K562 (cell line): ENCODE results near the gene POPDC3. TPM values are rescaled to one million over a fixed set of nuclear protein-coding genes. Genes with fewer than 3 reads are reported as not detected.

Experiments
- ATAC-seq: fragments of 200-7000 bp; cut with Tn5 transposase; 3 replicates; pipeline ENCODE4 v1.9.1; 2020; ENCODE audit warnings: moderate library complexity
- BruUV-seq: library from RNA; stranded (reverse); fragments of 400-500 nt; replicated peaks from 2 replicates; lab custom pipeline; 2021; lab: Mats Ljungman, UMichigan
- CTCF ChIA-PET: fragments of 300-600 bp; formaldehyde crosslinking; extraction: SDS; loops from one replicate; lab custom pipeline; 2021; ENCODE audit warnings: low intra/inter-chr PET ratio; lab: Yijun Ruan, JAX
- POLR2A ChIA-PET: fragments of 300-600, 350-650 bp; sonication (Branson Sonifier 250); formaldehyde crosslinking; extraction: SDS; loops from one replicate; lab custom pipeline; 2021; ENCODE audit warnings: antibody characterized with exemption, inconsistent platforms; lab: Yijun Ruan, JAX
- DNase-seq, 4 experiments: peaks; one replicate each; pipeline versions ENCODE4 v3.0.0 to v3.0.0-alpha.2; 2011 to 2018; ENCODE audit warnings: low spot score in 3 of 4, mixed read lengths in 3 of 4; ENCODE audit errors: extremely low read depth in 1 of 4
- FAIRE-seq: peaks from 2 replicates; lab custom pipeline; 2011; peaks lifted over from hg19 to GRCh38; lab: Jason Lieb, UNC
- H2AFZ ChIP-seq: 2 replicates; pipeline ENCODE4 v1.6.0; 2011; ENCODE audit warnings: low read depth, low read length, control low read depth, inconsistent platforms
- H3K27ac ChIP-seq: fragments of 200-600 bp; 3 replicates; pipeline ENCODE4 v1.8.0; 2011; ENCODE audit warnings: low read depth, mild to moderate bottlenecking, control low read depth, inconsistent platforms, low read length, moderate library complexity, mixed read lengths; ENCODE audit errors: extremely low read depth
- H3K27me3 ChIP-seq, 2 experiments: fragments of 300-600 bp in 1 of 2; 2 replicates in 1 of 2; 3 replicates in 1 of 2; pipeline versions ENCODE4 v1.6.0 to v1.8.0; 2011; ENCODE audit warnings: inconsistent platforms in 2 of 2, low read length in 2 of 2, mild to moderate bottlenecking in 1 of 2, mixed read lengths in 1 of 2, moderate library complexity in 1 of 2; ENCODE audit not compliant: control insufficient read depth in 2 of 2, insufficient read depth in 2 of 2
- H3K36me3 ChIP-seq: fragments of 300-600 bp; 3 replicates; pipeline ENCODE4 v1.8.0; 2011; ENCODE audit warnings: mild to moderate bottlenecking, low read length, inconsistent platforms; ENCODE audit not compliant: control insufficient read depth, insufficient read depth
- H3K4me1 ChIP-seq, 2 experiments: fragments of 200-600 bp in 1 of 2; replicated peaks in 1 of 2; 2 replicates in 1 of 2; 3 replicates in 1 of 2; pipeline versions ENCODE4 v1.5.1 to v1.8.0; 2011; ENCODE audit warnings: inconsistent platforms in 2 of 2, low read length in 2 of 2, mild to moderate bottlenecking in 1 of 2, mixed read lengths in 1 of 2, moderate library complexity in 1 of 2; ENCODE audit not compliant: control insufficient read depth in 2 of 2, insufficient read depth in 2 of 2
- H3K4me2 ChIP-seq: 2 replicates; pipeline ENCODE4 v1.6.1; 2011; ENCODE audit warnings: low read length, control low read depth, inconsistent platforms, mixed read lengths; ENCODE audit not compliant: insufficient read depth
- H3K4me3 ChIP-seq: fragments of 200-600 bp; sonication (generic), shearing (Covaris generic); 2 replicates; pipeline ENCODE4 v1.5.1; 2016; ENCODE audit warnings: control low read depth, inconsistent platforms
- H3K79me2 ChIP-seq: fragments of 200-600 bp; 3 replicates; pipeline ENCODE4 v1.8.0; 2011; ENCODE audit warnings: low read length, inconsistent platforms; ENCODE audit not compliant: control insufficient read depth, insufficient read depth
- H3K9ac ChIP-seq, 2 experiments: 2 replicates each; pipeline versions ENCODE4 v1.6.0 to v1.6.1; 2011; ENCODE audit warnings: low read depth in 2 of 2, low read length in 2 of 2, control low read depth in 1 of 2, inconsistent platforms in 1 of 2, mild to moderate bottlenecking in 1 of 2, mixed read lengths in 1 of 2; ENCODE audit not compliant: insufficient read depth in 1 of 2
- H3K9me1 ChIP-seq: one replicate; pipeline ENCODE4 v1.6.0; 2011; ENCODE audit warnings: inconsistent platforms, mild to moderate bottlenecking, low read length, moderate library complexity; ENCODE audit not compliant: control insufficient read depth, insufficient read depth
- H3K9me3 ChIP-seq: replicated peaks from 2 replicates; pipeline ENCODE4 v1.5.1; 2011; ENCODE audit warnings: low read depth, low read length, inconsistent platforms; ENCODE audit not compliant: control insufficient read depth, insufficient read depth
- H4K20me1 ChIP-seq: replicated peaks from 2 replicates; pipeline ENCODE4 v1.6.1; 2011; ENCODE audit warnings: low read length, inconsistent platforms, mixed read lengths; ENCODE audit not compliant: control insufficient read depth, insufficient read depth
- ARNT ChIP-seq, 2 experiments: fragments of 450-650 bp; IDR thresholded peaks; 2 replicates each; pipeline ENCODE4 v1.6.1; 2016; ENCODE audit warnings: mild to moderate bottlenecking in 1 of 2
- FOXM1 ChIP-seq, 2 experiments: fragments of 450-650 bp in 1 of 2; sonication (generic) in 1 of 2; formaldehyde crosslinking in 1 of 2; IDR thresholded peaks; 2 replicates each; pipeline versions ENCODE4 v1.6.1 to v1.9.0; 2017 to 2022; ENCODE audit warnings: low read depth in 2 of 2, mild to moderate bottlenecking in 2 of 2, missing genetic modification reagents in 1 of 2, moderate library complexity in 1 of 2
- HMG20A ChIP-seq: fragments of 450-650 bp; formaldehyde crosslinking; conservative IDR thresholded peaks from 2 replicates; pipeline ENCODE4 v1.4.0; 2020; ENCODE audit warnings: mild to moderate bottlenecking, mixed read lengths
- NONO ChIP-seq, 2 experiments: fragments of 200-400 bp in 1 of 2; fragments of 450-650 bp in 1 of 2; formaldehyde crosslinking in 1 of 2; IDR thresholded peaks; 2 replicates each; pipeline ENCODE4 v1.6.1; 2017; ENCODE audit warnings: low read depth in 2 of 2, mild to moderate bottlenecking in 2 of 2, moderate library complexity in 2 of 2, low read length in 1 of 2
- PCBP2 ChIP-seq: fragments of 200-400 bp; formaldehyde crosslinking; IDR thresholded peaks from 2 replicates; pipeline ENCODE4 v1.6.1; 2018; ENCODE audit warnings: low read length, low read depth, mild to moderate bottlenecking, moderate library complexity; ENCODE audit not compliant: poor library complexity, severe bottlenecking
- SRSF3 ChIP-seq: fragments of 200-400 bp; formaldehyde crosslinking; IDR thresholded peaks from 2 replicates; pipeline ENCODE4 v1.6.1; 2016; ENCODE audit warnings: mild to moderate bottlenecking, low read length, moderate library complexity; ENCODE audit not compliant: insufficient read depth
- ZNF282 ChIP-seq: sonication (generic); formaldehyde crosslinking; IDR thresholded peaks from 2 replicates; pipeline ENCODE4 v1.8.1; 2023; ENCODE audit warnings: missing genetic modification reagents
- WGBS: fragments of 100-300 bp; shearing (Covaris generic); methylation state at CpG from one replicate; pipeline ENCODE4 v1.1.6; 2016; ENCODE audit warnings: low coverage, mixed read lengths; ENCODE audit not compliant: insufficient coverage; ENCODE audit errors: missing lambda C conversion rate; 5-methylcytosine and 5-hydroxymethylcytosine counted together
- in situ Hi-C: fragments of 300-500 bp; cut with MboI; formaldehyde crosslinking; loops from 4 replicates; pipeline ENCODE4 v1.15.0; 2018; ENCODE audit warnings: inconsistent platforms, mixed read lengths
- intact Hi-C: fragments of 100-400 bp; cut with micrococcal nuclease; formaldehyde crosslinking; loops from 2 replicates; pipeline ENCODE4 v1.14.2; 2022
- polyA plus RNA-seq, 8 experiments: library from polyadenylated mRNA; depleted of rRNA in 4 of 8; stranded (reverse) in 5 of 8; unstranded in 3 of 8; fragments of >200 nt; fragmentation: Nextera tagmentation in 2 of 8; fragmentation: Illumina TruSeq in 1 of 8; extraction: Ambion mirVana in 2 of 8; extraction: Trizol in 1 of 8; gene quantifications; 2 replicates each; pipeline versions ENCODE4 v1.2.1 to v1.2.3, GENCODE V29; 2011 to 2014; ENCODE audit warnings: inconsistent platforms in 1 of 8, missing spikeins in 1 of 8
- total RNA-seq, 7 experiments: library from RNA; depleted of rRNA in 6 of 7; stranded (reverse); fragments of >200 nt in 6 of 7; fragmentation: Illumina TruSeq in 2 of 7; extraction: Trizol in 2 of 7; gene quantifications; 2 replicates each; pipeline versions ENCODE4 v1.2.1 to v1.2.3, GENCODE V29; 2011 to 2021; ENCODE audit warnings: low replicate concordance in 1 of 7
- TF ChIP-seq, protein P1 (sequence below), 2 experiments: fragments of 200-800 bp in 1 of 2; sonication (Bioruptor generic) in 1 of 2; sonication (generic) in 1 of 2; formaldehyde crosslinking in 1 of 2; IDR thresholded peaks in 1 of 2; conservative IDR thresholded peaks in 1 of 2; 2 replicates each; pipeline versions ENCODE4 v1.5.0 to v1.6.1; 2016 to 2020; ENCODE audit warnings: missing compliant biosample characterization in 1 of 2, missing genetic modification characterization in 1 of 2, missing genetic modification reagents in 1 of 2

POPDC3 gene
- total and polyA plus RNA-seq, 9 of the 15 experiments (the other 6 are each of a cell fraction or from before 2014, with no cell fraction given) = 4.0 to 11.8 (median 5.4) TPM

DNA sequence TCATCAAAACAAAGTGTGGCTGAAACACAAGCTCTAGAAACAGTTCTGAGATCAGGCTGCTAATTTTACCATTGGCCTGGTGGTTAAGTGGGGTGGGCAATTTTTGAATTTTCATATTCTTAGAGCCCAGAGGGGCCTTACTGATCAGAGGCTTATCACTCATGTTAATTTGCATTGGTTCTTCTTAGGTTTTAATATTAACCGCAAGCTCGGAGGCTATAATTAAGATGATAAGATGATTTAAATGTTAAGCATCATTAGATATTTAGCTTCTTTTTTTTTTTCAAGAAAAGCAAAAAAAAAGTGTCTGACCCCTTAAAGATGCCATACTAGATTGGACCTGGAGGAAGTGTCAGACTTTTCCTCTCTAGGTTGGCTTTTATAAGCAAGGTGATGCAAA lies 8.4 kb upstream of the POPDC3 start:
- in situ Hi-C loops (no loop called here), intact Hi-C loops (no loop called here)
- H3K4me2 ChIP-seq = no peak overlapping the region
- DNase-seq (no peak), ATAC-seq (no peak), FAIRE-seq (no peak)
- no peaks in the 10 kb centered on the region for H3K9me1 ChIP-seq
- peaks cover 5 to 16% of the 10 kb centered on the region in 2 experiments; a peak in 3 of 5 replicates for H3K27me3 ChIP-seq
- H3K9ac ChIP-seq = no peak overlapping the region
- ChIA-PET CTCF (no interaction called here), POLR2A (no interaction called here)
- no peaks in the 10 kb centered on the region for H3K79me2 ChIP-seq
- BruUV-seq = no TSS peak
- no peak for TF ChIP-seq ZNF282 (CRISPR knock-in tag)
- TF ChIP-seq, protein P1, sequence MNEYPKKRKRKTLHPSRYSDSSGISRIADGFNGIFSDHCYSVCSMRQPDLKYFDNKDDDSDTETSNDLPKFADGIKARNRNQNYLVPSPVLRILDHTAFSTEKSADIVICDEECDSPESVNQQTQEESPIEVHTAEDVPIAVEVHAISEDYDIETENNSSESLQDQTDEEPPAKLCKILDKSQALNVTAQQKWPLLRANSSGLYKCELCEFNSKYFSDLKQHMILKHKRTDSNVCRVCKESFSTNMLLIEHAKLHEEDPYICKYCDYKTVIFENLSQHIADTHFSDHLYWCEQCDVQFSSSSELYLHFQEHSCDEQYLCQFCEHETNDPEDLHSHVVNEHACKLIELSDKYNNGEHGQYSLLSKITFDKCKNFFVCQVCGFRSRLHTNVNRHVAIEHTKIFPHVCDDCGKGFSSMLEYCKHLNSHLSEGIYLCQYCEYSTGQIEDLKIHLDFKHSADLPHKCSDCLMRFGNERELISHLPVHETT (CRISPR knock-in tag; conservative IDR thresholded peaks at IDR 0.05 in 1 of 2, IDR thresholded peaks at IDR 0.05 in 1 of 2) = no peak
- TF ChIP-seq PCBP2 = no peak
- TF ChIP-seq SRSF3 = no peak
- no peak for TF ChIP-seq FOXM1 (IDR thresholded peaks at IDR 0.05; ENCODE audit: low read depth)
- TF ChIP-seq FOXM1 (CRISPR knock-in tag; IDR thresholded peaks at IDR 0.05; ENCODE audit: low read depth) = no peak
- no peak for TF ChIP-seq ARNT (IDR thresholded peaks at IDR 0.05)
- TF ChIP-seq HMG20A (CRISPR knock-in tag) = no peak
- TF ChIP-seq NONO (IDR thresholded peaks at IDR 0.05; ENCODE audit: low read depth in 2 of 2, low read length in 1 of 2) = no peak
- no peaks in the 10 kb centered on the region for H3K4me1 ChIP-seq
- H2AFZ ChIP-seq = no peak overlapping the region
- no peaks in the 10 kb centered on the region for H3K36me3 ChIP-seq
- H4K20me1 ChIP-seq = no peaks in the 10 kb centered on the region
- 10% methylated on average over 2 of the region's 2 CpGs for WGBS
- no peak overlapping the region for H3K4me3 ChIP-seq
- H3K9me3 ChIP-seq = no peaks in the 10 kb centered on the region
- H3K27ac ChIP-seq = no peak overlapping the region
